NCI-H524 (cell line): ENCODE data around the gene TMEM273.

Source experiments
- DNase-seq, 2 experiments: peaks; one replicate each; lab custom pipeline; 2025; lab: John Stamatoyannopoulos, UW

TMEM273 gene, protein sequence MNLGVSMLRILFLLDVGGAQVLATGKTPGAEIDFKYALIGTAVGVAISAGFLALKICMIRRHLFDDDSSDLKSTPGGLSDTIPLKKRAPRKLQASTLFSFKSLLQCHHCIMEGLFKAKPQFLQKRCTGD

GRCh38 chr10:49187950-49188761 is at the start of gene TMEM273:
TSS of gene TMEM273 (minus strand) at chr10:49188391. CDS start at chr10:49188336, 55 bp downstream.
- DNase-seq: no peak

- DNase-seq: no peak
These were observed 49.8 kb upstream of the TMEM273 start for GRCh38 chr10:49237985-49238384.

DNA sequence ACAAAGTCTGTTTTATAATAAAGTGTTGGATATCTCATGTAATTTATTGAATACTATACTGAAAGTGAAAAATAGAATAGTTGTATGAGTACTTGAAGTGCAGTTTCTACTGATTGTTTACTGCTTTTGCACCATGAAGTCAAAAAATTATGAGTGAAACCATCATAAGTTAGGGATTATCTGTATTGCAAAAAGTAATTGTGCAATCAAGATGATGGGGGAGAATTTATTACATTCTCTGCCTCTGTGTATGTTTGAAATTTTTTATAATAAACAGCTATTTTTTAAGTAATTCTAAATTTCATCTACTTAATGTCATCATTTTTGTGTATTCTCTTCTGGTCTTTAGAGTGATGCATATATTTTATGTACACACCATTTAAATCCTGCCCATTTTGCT is 47.2 kb upstream of the TMEM273 start:
- DNase-seq: no peak

DNA sequence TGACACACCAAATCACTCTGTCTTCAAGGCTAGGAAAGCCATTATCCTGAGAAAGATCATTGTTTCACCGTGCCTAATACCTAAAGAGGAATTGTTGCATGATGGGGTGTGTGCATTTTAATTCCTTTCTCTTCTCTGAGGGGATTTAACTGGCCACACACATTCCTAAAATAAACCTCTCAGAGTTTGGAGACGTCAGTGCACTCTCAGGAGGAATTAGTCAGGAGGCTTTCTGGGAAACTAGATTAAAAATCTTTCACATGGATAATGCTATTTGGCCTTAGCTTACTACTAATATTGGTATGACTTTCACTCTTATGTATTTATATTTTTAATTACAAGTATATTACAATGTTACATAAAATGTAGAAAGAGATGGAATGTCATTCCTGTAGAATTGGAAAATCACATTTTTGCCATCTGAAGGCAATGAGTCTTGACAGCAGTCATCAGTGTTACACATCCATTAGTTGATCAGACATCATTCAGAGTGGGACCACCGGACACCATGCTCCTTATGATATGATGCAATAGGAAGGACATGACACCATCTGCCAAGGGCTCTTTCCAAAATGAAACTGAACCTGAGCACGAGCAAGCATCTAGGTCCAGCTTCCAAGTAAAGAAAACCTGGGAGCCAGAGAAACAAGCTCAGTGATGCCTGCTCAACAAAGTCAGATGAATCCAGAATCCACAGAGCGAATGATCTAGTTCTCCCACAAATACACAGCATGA is 43.1 kb upstream of the TMEM273 start:
- DNase-seq: no peak

DNA sequence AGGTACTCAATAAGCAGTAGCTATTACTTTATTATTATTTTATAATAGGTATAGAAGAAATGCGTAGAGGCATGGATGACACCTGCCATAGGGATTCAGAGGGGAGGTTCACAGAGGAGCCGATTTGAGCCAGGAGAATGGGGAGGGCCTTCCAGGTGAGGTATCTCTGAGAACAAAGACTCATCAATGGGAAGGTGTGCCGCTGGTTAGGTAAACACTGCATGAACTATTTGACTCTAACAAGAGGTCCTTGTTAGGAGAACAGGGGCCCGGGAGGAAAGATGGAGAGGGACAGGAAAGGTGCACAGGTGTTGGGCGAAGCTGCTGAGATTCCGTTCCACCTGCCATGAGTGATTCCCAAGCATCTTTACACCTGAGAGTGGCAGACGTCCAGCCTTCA is 41.8 kb upstream of the TMEM273 start:
- no peak for DNase-seq

GRCh38 chr10:49228677-49229076 is 40.5 kb upstream of the TMEM273 start:
- DNase-seq: no peak

GRCh38 chr10:49227406-49227805 is 39.2 kb upstream of the TMEM273 start:
- DNase-seq: no peak

- no peak for DNase-seq
These were observed 38.4 kb upstream of the TMEM273 start for GRCh38 chr10:49226594-49226993.

GRCh38 chr10:49225218-49225876 is 37.2 kb upstream of the TMEM273 start:
- no peak for DNase-seq

GRCh38 chr10:49223205-49223604 is 35.0 kb upstream of the TMEM273 start:
- DNase-seq: no peak

DNA sequence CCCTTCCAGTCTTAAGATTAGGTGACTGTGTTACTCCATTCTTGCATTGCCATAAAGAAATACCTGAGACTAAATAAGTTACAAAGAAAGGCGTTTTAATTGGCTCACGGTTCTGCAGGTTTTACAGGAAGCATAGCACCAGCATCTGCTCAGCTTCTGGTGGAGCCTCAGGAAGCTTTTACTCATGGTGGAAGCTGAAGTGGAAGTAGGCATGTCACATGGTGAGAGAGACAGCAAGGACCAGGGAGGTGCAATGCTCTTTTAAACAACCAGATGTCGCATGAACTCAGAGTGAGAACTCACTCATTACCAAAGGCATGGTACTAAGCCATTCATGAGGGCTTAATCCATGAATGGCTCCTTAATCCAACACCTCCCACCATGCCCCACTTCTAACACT is 34.0 kb upstream of the TMEM273 start:
- peak in 1 of 2 experiments; percentile 7 for DNase-seq

GRCh38 chr10:49220679-49221078 is 32.5 kb upstream of the TMEM273 start:
- DNase-seq: no peak

DNA sequence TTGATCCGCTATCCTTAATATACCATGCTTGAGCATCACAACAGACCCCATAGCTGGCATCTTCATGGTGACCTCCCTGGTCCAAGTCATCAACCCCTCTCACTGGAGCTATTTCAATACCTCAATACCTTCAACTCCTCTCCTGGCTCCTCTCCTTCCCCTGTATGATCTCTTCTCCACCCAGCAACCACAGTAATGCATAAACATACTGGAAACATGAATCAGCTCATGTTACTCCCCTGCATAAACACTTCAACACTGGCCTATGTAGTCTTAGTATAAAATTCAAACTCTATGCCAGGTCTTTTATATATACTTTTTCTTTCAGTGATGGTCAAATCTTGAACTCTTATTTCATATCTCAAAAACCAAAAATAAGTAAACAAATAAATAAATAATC is 31.8 kb upstream of the TMEM273 start:
- DNase-seq: no peak

GRCh38 chr10:49219248-49219647 is 31.1 kb upstream of the TMEM273 start:
- DNase-seq: no peak

DNA sequence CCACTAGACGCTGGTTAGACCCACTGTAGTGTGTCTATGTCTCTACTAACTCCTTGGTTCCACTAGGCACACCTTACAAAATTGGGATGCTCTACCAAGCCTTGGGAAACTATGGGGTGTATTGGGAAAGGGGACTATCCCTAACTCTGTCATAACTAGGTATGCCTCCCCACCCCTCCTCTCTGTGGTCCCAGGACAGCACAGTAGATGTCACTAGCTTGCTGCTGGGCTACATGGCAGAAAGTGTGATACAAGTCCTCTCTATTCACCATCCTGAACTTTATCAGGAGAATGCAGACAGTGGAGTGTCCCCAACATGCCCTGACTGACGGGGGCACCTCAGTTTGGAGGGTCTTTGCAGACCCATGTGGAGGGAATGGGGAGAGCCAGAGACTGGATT is 30.3 kb upstream of the TMEM273 start:
- no peak for DNase-seq

DNA sequence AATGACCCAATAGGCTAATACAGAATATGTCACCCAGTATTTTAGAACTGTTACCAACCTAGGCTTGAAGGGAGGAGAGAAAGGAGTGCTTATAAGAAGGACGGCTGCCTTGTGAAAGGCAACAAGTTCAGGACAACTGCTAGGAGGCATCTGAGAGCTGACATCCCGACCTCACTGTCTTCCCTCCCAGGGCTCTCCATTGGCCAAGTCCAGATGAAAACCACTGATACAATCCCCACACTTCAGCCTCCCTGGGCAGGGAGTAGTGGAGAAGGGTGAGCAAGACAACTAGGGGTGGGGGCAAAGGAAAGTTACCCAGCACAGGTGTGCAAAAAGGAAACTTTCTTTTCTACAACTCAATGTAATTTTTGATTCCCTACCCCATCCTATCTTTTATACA is 29.5 kb upstream of the TMEM273 start:
- DNase-seq: no peak

GRCh38 chr10:49213211-49213610 is 25.0 kb upstream of the TMEM273 start:
- DNase-seq: no peak

GRCh38 chr10:49212783-49213182 is 24.6 kb upstream of the TMEM273 start:
- no peak for DNase-seq

GRCh38 chr10:49212076-49212475 is 23.9 kb upstream of the TMEM273 start:
- no peak for DNase-seq

- DNase-seq: no peak
These were observed 20.8 kb upstream of the TMEM273 start for GRCh38 chr10:49208996-49209395.

DNA sequence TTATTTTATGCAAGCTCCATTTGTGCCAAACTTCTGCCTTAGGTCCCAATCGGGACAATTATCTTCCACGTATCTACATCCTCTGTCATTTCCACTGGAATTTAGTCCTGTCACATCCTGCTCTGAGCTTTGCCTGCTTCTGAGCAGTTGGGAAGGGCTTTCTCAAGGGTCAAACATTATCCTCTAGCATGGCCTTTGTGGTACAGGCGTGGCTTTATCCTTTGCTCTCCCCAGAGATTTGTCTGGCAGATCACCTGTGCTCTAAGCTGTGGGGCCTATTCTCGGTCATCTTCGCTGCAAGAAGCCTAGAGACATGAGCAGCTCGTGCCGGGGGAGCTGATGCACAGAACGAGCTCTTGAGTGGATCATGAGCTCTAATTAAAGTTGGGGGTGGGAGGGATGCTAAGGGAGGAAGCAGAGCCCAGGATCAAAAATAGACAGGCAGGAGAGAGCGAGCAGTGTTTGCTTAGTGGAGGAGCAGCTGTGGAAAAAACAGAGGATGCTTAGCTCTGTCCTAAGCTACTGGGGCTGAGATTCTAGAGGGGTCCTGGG is 19.8 kb upstream of the TMEM273 start:
- DNase-seq: peak; percentile 26 to 48

- DNase-seq: no peak
These were observed 18.9 kb upstream of the TMEM273 start for GRCh38 chr10:49207113-49207512.
